Hepatocyte (in vitro differentiated cells): Measurements from ENCODE around the gene CEP85L. TPM values are rescaled to one million over a fixed set of nuclear protein-coding genes. Genes with fewer than 3 reads are reported as not detected.

Source experiments
- DNase-seq: peaks from one replicate; pipeline ENCODE4 v3.0.0-alpha.2; 2016; ENCODE audit warnings: low spot score
- H2AFZ ChIP-seq: fragments of 200-600 bp; sonication (generic); 2 replicates; pipeline ENCODE4 v1.6.0; 2016; ENCODE audit warnings: antibody characterized with exemption, mild to moderate bottlenecking
- H3K27ac ChIP-seq: fragments of 200-600 bp; sonication (generic); 2 replicates; pipeline ENCODE4 v1.5.1; 2016; ENCODE audit warnings: mild to moderate bottlenecking
- H3K27me3 ChIP-seq: fragments of 200-600 bp; sonication (generic); 2 replicates; pipeline ENCODE4 v1.6.1; 2016
- H3K36me3 ChIP-seq: fragments of 200-600 bp; sonication (generic); replicated peaks from 2 replicates; pipeline ENCODE4 v1.5.1; 2016; ENCODE audit warnings: low read depth; ENCODE audit not compliant: insufficient read depth
- H3K4me1 ChIP-seq: fragments of 200-600 bp; sonication (generic); 2 replicates; pipeline ENCODE4 v1.5.1; 2016; ENCODE audit warnings: mild to moderate bottlenecking, moderate library complexity; ENCODE audit not compliant: insufficient read depth
- H3K4me2 ChIP-seq: fragments of 200-600 bp; sonication (generic); 2 replicates; pipeline ENCODE4 v1.6.0; 2016
- H3K4me3 ChIP-seq: fragments of 200-600 bp; sonication (generic); 2 replicates; pipeline ENCODE4 v1.5.1; 2016; ENCODE audit warnings: mild to moderate bottlenecking
- H3K79me2 ChIP-seq: fragments of 200-600 bp; sonication (generic); 2 replicates; pipeline ENCODE4 v1.6.0; 2017; ENCODE audit warnings: mild to moderate bottlenecking
- H3K9me2 ChIP-seq: fragments of 200-600 bp; sonication (generic); replicated peaks from 2 replicates; pipeline ENCODE4 v1.6.0; 2017; ENCODE audit warnings: mild to moderate bottlenecking; ENCODE audit not compliant: insufficient read depth
- H3K9me3 ChIP-seq: fragments of 200-600 bp; sonication (generic); 2 replicates; pipeline ENCODE4 v1.5.1; 2016; ENCODE audit warnings: low read depth, mild to moderate bottlenecking
- H4K20me1 ChIP-seq: fragments of 200-600 bp; sonication (generic); 2 replicates; pipeline ENCODE4 v1.6.0; 2016; ENCODE audit warnings: mild to moderate bottlenecking; ENCODE audit not compliant: insufficient read depth, poor library complexity, severe bottlenecking
- CTCF ChIP-seq: fragments of 200-600 bp; sonication (generic); IDR thresholded peaks from 2 replicates; pipeline ENCODE4 v1.5.1; 2016; ENCODE audit warnings: antibody characterized with exemption, mild to moderate bottlenecking; ENCODE audit not compliant: poor library complexity
- EZH2 ChIP-seq: fragments of 200-600 bp; sonication (generic); IDR thresholded peaks from 2 replicates; pipeline ENCODE4 v1.6.1; 2016; ENCODE audit warnings: antibody characterized with exemption, mild to moderate bottlenecking, borderline replicate concordance
- EZH2phosphoT487 ChIP-seq: fragments of 200-600 bp; sonication (generic); IDR thresholded peaks from one replicate; pipeline ENCODE4 v1.6.1; 2018; ENCODE audit warnings: antibody characterized with exemption, mild to moderate bottlenecking, low read depth, moderate library complexity; ENCODE audit not compliant: unreplicated experiment, severe bottlenecking
- WGBS: methylation state at CpG from one replicate; pipeline ENCODE4 v1.1.6; 2016; ENCODE audit warnings: low lambda C conversion rate; ENCODE audit errors: missing lambda C conversion rate; 5-methylcytosine and 5-hydroxymethylcytosine counted together
- polyA plus RNA-seq: library from polyadenylated mRNA; unstranded; fragments of >200 nt; fragmentation: Nextera tagmentation; extraction: Ambion mirVana; gene quantifications from 2 replicates; pipeline ENCODE4 v1.2.1, GENCODE V29; 2016
- total RNA-seq: library from RNA; depleted of rRNA; stranded (reverse); fragments of >200 nt; gene quantifications from 2 replicates; pipeline ENCODE4 v1.2.3, GENCODE V29; 2014

The CEP85L gene
- total and polyA plus RNA-seq, 2 experiments from 2014 or later: 17.8 to 38.5 TPM

GRCh38 chr6:118464620-118465019 lies 186.8 kb downstream of the CEP85L start:
- WGBS: 97% methylated on average over 2 of the region's 2 CpGs
- H3K9me2 ChIP-seq: no peaks in the 10 kb centered on the region

DNA sequence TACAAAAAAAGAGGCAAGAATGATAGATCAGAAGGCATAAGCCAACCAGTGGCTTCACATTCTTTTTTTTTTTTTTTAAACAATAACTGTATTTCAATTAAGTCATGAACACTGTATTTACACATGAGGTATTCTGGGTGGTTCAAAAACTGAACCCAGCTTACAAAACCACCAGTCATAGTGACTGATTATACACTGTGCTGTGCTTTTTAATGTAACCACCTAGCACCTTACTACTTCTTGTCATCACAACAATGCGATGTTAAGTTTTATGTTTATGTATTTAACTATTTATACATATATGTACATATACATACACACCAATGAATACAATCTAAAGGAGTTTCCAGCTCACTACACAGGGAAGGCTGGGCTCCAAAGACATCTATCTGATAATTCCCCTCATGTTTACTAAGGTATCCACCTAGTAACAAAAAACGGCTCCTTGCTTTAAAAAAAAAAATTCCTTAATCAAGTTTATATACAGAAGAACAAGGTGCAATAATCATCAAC lies 190.4 kb downstream of the CEP85L start:
- H3K4me1 ChIP-seq: no peaks in the 10 kb centered on the region
- no peaks in the 10 kb centered on the region for H3K9me2 ChIP-seq
- no peaks in the 10 kb centered on the region for H3K79me2 ChIP-seq
- no peak for TF ChIP-seq EZH2phosphoT487
- no peak for TF ChIP-seq CTCF
- no peak for TF ChIP-seq EZH2
- no peak for DNase-seq
- no peak overlapping the region for H2AFZ ChIP-seq
- no peaks in the 10 kb centered on the region for H3K36me3 ChIP-seq
- H3K27me3 ChIP-seq: no peaks in the 10 kb centered on the region
- no peaks in the 10 kb centered on the region for H4K20me1 ChIP-seq
- H3K9me3 ChIP-seq: no peaks in the 10 kb centered on the region
- no peak overlapping the region for H3K4me3 ChIP-seq
- no peak overlapping the region for H3K4me2 ChIP-seq
- 89% methylated on average over 2 of the region's 2 CpGs for WGBS
- H3K27ac ChIP-seq: no peak overlapping the region

More at GRCh38 chr6:118464620-118465019, 186.8 kb downstream of the CEP85L start:
- H3K4me3 ChIP-seq: no peak overlapping the region
- H3K4me2 ChIP-seq: no peak overlapping the region
- no peak overlapping the region for H3K27ac ChIP-seq
- DNase-seq: no peak
- no peaks in the 10 kb centered on the region for H3K36me3 ChIP-seq
- H3K27me3 ChIP-seq: no peaks in the 10 kb centered on the region
- H4K20me1 ChIP-seq: no peaks in the 10 kb centered on the region
- no peaks in the 10 kb centered on the region for H3K9me3 ChIP-seq
- no peak overlapping the region for H2AFZ ChIP-seq
- no peaks in the 10 kb centered on the region for H3K4me1 ChIP-seq
- H3K79me2 ChIP-seq: no peaks in the 10 kb centered on the region
- TF ChIP-seq CTCF (no peak), EZH2phosphoT487 (no peak), EZH2 (no peak)

DNA sequence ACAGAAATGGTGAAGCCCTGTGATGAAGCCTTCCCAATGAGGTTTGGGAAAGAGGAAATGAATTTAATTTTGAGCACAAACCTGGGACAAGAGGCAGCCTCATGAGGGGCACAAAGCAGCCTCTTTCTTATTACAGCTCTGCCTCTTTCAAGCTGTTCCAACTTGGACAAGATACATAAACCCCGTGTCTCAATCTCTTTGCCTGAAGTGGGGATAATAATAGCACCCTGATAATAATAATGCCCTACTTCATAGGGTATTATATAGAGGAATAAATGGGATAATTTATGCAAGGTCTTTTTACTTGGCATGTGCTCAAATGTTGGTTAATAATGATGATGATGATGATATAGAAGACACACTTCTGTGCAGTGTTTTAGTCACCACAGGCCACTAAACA lies 194.4 kb downstream of the CEP85L start:
- Histone ChIP-seq H3K4me1 (no peaks in the 10 kb centered on the region), H3K27ac (no peak overlapping the region), H3K27me3 (no peaks in the 10 kb centered on the region), H2AFZ (no peak overlapping the region), H4K20me1 (no peaks in the 10 kb centered on the region), H3K79me2 (no peaks in the 10 kb centered on the region), H3K9me2 (no peaks in the 10 kb centered on the region), H3K36me3 (no peaks in the 10 kb centered on the region), H3K4me2 (no peak overlapping the region), H3K9me3 (peaks cover 3% of the 10 kb centered on the region), H3K4me3 (no peak overlapping the region)
- 93% methylated on average over 1 of the region's 1 CpG for WGBS
- no peak for DNase-seq
- no peak for TF ChIP-seq CTCF
- no peak for TF ChIP-seq EZH2
- no peak for TF ChIP-seq EZH2phosphoT487

DNA sequence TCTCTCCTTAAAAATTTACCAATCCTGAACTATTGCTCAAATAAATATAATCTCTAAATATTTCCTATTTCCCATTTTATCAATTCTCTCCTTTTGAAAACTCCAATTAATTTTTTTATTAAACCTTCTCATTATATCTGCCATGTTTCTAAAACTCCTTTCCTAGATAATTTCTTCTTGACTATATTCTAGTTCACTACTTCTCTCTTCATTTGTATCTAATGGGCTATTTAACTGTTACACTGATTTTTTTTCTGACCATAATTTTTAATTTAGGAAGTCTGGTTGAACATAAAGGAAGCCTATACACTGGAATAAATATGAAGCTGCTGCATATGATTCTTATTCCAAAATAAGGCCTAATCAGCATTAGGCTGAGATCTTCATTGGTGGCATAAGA lies 199.6 kb downstream of the CEP85L start:
- Histone ChIP-seq H3K9me3 (peaks cover 15% of the 10 kb centered on the region), H3K27me3 (no peaks in the 10 kb centered on the region), H4K20me1 (no peaks in the 10 kb centered on the region), H3K27ac (no peak overlapping the region), H3K79me2 (no peaks in the 10 kb centered on the region), H3K9me2 (no peaks in the 10 kb centered on the region), H3K36me3 (no peaks in the 10 kb centered on the region), H3K4me2 (no peak overlapping the region), H3K4me1 (no peaks in the 10 kb centered on the region), H3K4me3 (no peak overlapping the region), H2AFZ (no peak overlapping the region)
- TF ChIP-seq CTCF (no peak), EZH2 (no peak), EZH2phosphoT487 (no peak)
- DNase-seq: no peak
